Adrenal gland (tissue), 5 donors: ENCODE measurements around the gene CELA3B.
"Not testable (repeated sequence)": the region's sequence is repeated elsewhere in the genome, so short reads cannot be mapped to it uniquely, and the experiment has no call there.

ENCODE experiments used
- CTCF ChIP-seq, 6 experiments: fragments of 450-650 bp in 4 of 6; fragments of 200-600 bp in 2 of 6; sonication (generic) in 1 of 6; IDR thresholded peaks; 1 replicate in 5 of 6; 2 replicates in 1 of 6; pipeline versions ENCODE4 v1.5.1 to v1.8.0; 2016 to 2021; ENCODE audit warnings: antibody characterized with exemption in 6 of 6, mild to moderate bottlenecking in 2 of 6, moderate library complexity in 1 of 6
- POLR2A ChIP-seq, 2 donors: fragments of 450-650 bp; IDR thresholded peaks; one replicate each; pipeline ENCODE4 v1.6.1; 2017; ENCODE audit warnings: antibody characterized with exemption in 2 of 2, mild to moderate bottlenecking in 2 of 2, moderate library complexity in 1 of 2
- donor health status: DM: no; HTN: no; CAD: no.

- TF ChIP-seq CTCF, POLR2A (IDR thresholded peaks at IDR 0.05): not testable (repeated sequence)
Observed at GRCh38 chr1:21999645-22000044, 22.8 kb downstream of the CELA3B start.
